ENCODE measurements around the gene PSMD6.

- TF ChIP-seq POLR2AphosphoS5 (IDR thresholded peaks at IDR 0.05; ENCODE audit: borderline replicate concordance, low read depth, low read length), result no peak
- no peak for TF ChIP-seq EZH2 (IDR thresholded peaks at IDR 0.05)
Measured at GRCh38 chr3:64002233-64002632, 21.1 kb downstream of the PSMD6 start.
